Measurements from ENCODE around the gene PLCXD1.
"Not testable (repeated sequence)": the region's sequence is repeated elsewhere in the genome, so short reads cannot be mapped to it uniquely, and the experiment has no call there.

The PLCXD1 gene

DNA sequence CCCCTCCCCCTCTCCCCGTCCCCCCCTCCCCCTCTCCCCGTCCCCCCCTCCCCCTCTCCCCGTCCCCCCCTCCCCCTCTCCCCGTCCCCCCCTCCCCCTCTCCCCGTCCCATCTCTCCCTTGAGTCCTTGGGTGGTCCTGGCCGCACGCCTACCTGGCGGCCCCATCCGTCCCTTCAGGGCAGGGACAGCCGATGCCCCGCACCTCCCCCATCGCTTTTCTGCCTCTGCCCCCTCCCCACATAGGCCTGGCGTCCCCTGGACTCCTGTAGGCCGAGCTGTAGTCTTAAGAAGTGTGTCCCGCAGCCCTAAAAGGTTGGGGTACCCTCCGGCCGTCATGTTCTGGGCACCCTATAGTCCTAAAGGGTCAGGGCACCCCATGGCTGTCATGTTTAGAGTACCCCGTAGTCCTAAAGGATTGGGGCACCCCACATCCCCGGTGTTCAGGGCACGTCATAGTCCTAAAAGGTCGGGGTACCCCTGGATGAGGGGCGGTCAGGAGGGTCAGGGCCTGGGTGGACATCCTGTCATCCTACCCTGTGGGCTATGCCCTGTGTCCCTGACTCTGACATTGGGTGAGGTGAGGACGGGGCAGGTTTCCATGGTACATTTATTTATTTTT is 48.2 kb downstream of the PLCXD1 start:
- TF ChIP-seq CTCF (IDR thresholded peaks at IDR 0.05; ENCODE audit: poor library complexity, severe bottlenecking) = no peak
- Histone ChIP-seq H3K4me3 (ENCODE audit: severe bottlenecking) (no peak overlapping the region), H3K36me3 (ENCODE audit: low read depth) (peaks cover 6% of the 10 kb centered on the region; the same call in 1 of the 2 replicates), H3K27ac (ENCODE audit: poor library complexity, severe bottlenecking) (no peak overlapping the region), H3K27me3 (ENCODE audit: insufficient read depth, poor library complexity, severe bottlenecking) (peaks cover 18% of the 10 kb centered on the region), H3K9me3 (ENCODE audit: severe bottlenecking) (no peaks in the 10 kb centered on the region), H3K4me1 (ENCODE audit: insufficient read depth, poor library complexity, severe bottlenecking) (no peaks in the 10 kb centered on the region)
- ATAC-seq (ENCODE audit: low read depth) (no peak), DNase-seq (ENCODE audit: low spot score) (peak; percentile 62)

DNA sequence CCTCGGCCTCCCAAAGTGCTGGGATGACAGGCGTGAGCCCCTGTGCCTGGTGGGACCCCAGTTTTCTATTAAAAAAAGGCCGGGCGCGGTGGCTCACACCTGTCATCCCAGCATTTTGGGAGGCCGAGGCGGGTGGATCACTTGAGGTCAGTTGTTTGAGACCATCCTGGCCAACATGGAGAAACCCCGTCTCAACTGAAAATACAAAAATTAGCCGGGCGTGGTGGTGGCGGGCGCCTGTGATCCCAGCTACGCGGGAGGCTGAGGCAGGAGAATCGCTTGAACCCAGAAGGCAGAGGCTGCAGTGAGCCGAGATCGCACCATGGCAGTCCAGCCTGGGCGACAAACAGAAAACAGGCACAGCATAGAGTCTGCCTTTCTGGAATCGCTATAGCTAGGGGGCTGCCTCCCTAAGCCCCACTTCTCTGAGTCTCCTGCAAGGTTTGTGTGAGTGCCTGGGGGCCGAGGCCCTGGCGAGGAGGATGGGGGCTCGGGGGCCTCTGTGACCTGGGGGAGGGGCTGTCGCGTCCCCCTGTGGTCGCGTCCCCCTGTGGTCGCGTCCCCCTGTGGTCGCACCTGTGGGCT is 49.1 kb downstream of the PLCXD1 start:
- ATAC-seq (ENCODE audit: low read depth); H3K27ac ChIP-seq (ENCODE audit: poor library complexity, severe bottlenecking); H3K4me1 ChIP-seq (ENCODE audit: insufficient read depth, poor library complexity, severe bottlenecking); H3K9me3 ChIP-seq (ENCODE audit: severe bottlenecking); H3K4me3 ChIP-seq (ENCODE audit: severe bottlenecking); H3K36me3 ChIP-seq (ENCODE audit: low read depth): not testable (repeated sequence)
- peak; percentile 29 for DNase-seq (ENCODE audit: low spot score)
- H3K27me3 ChIP-seq (ENCODE audit: insufficient read depth, poor library complexity, severe bottlenecking) = peaks cover 18% of the 10 kb centered on the region

- Histone ChIP-seq H3K4me3 (ENCODE audit: severe bottlenecking) (no peak overlapping the region), H3K36me3 (ENCODE audit: low read depth) (peaks cover 6% of the 10 kb centered on the region; the same call in 1 of the 2 replicates), H3K9me3 (ENCODE audit: severe bottlenecking) (no peaks in the 10 kb centered on the region), H3K27me3 (ENCODE audit: insufficient read depth, poor library complexity, severe bottlenecking) (peaks cover 18% of the 10 kb centered on the region), H3K4me1 (ENCODE audit: insufficient read depth, poor library complexity, severe bottlenecking) (no peaks in the 10 kb centered on the region), H3K27ac (ENCODE audit: poor library complexity, severe bottlenecking) (no peak overlapping the region)
- ATAC-seq (ENCODE audit: low read depth) (no peak; the same call in 2 of the 3 replicates), DNase-seq (ENCODE audit: low spot score) (peak; percentile 52)
- no peak for TF ChIP-seq CTCF (IDR thresholded peaks at IDR 0.05; ENCODE audit: poor library complexity, severe bottlenecking)
These were observed 49.6 kb downstream of the PLCXD1 start for GRCh38 chrX:330726-331150.

- TF ChIP-seq CTCF (IDR thresholded peaks at IDR 0.05; ENCODE audit: poor library complexity, severe bottlenecking) = no peak
- peaks cover 10% of the 10 kb centered on the region; the same call in 1 of the 2 replicates for H3K36me3 ChIP-seq (ENCODE audit: low read depth)
- no peaks in the 10 kb centered on the region for H3K9me3 ChIP-seq (ENCODE audit: severe bottlenecking)
- H3K4me3 ChIP-seq (ENCODE audit: severe bottlenecking) = no peak overlapping the region
- no peak overlapping the region for H3K27ac ChIP-seq (ENCODE audit: poor library complexity, severe bottlenecking)
- peaks cover 18% of the 10 kb centered on the region for H3K27me3 ChIP-seq (ENCODE audit: insufficient read depth, poor library complexity, severe bottlenecking)
- DNase-seq (ENCODE audit: low spot score) (peak; percentile 74), ATAC-seq (ENCODE audit: low read depth) (peak; percentile 68)
- no peaks in the 10 kb centered on the region for H3K4me1 ChIP-seq (ENCODE audit: insufficient read depth, poor library complexity, severe bottlenecking)
These were observed 50.1 kb downstream of the PLCXD1 start for GRCh38 chrX:331151-331824.

- peaks cover 18% of the 10 kb centered on the region for H3K27me3 ChIP-seq (ENCODE audit: insufficient read depth, poor library complexity, severe bottlenecking)
- H3K27ac ChIP-seq (ENCODE audit: poor library complexity, severe bottlenecking) = no peak overlapping the region
- no peak for TF ChIP-seq CTCF (IDR thresholded peaks at IDR 0.05; ENCODE audit: poor library complexity, severe bottlenecking)
- peak; percentile 69 for DNase-seq (ENCODE audit: low spot score)
- ATAC-seq (ENCODE audit: low read depth) = no peak; the same call in 2 of the 3 replicates
- no peaks in the 10 kb centered on the region for H3K4me1 ChIP-seq (ENCODE audit: insufficient read depth, poor library complexity, severe bottlenecking)
- peaks cover 11% of the 10 kb centered on the region; the same call in 1 of the 2 replicates for H3K36me3 ChIP-seq (ENCODE audit: low read depth)
- no peaks in the 10 kb centered on the region for H3K9me3 ChIP-seq (ENCODE audit: severe bottlenecking)
- H3K4me3 ChIP-seq (ENCODE audit: severe bottlenecking) = no peak overlapping the region
These were observed 50.8 kb downstream of the PLCXD1 start for GRCh38 chrX:331825-332495.

Data from RWPE2 (cell line).